ENCODE results near the gene LSM2.
"Not testable (repeated sequence)": the region's sequence is repeated elsewhere in the genome, so short reads cannot be mapped to it uniquely, and the experiment has no call there.

LSM2 gene

DNA sequence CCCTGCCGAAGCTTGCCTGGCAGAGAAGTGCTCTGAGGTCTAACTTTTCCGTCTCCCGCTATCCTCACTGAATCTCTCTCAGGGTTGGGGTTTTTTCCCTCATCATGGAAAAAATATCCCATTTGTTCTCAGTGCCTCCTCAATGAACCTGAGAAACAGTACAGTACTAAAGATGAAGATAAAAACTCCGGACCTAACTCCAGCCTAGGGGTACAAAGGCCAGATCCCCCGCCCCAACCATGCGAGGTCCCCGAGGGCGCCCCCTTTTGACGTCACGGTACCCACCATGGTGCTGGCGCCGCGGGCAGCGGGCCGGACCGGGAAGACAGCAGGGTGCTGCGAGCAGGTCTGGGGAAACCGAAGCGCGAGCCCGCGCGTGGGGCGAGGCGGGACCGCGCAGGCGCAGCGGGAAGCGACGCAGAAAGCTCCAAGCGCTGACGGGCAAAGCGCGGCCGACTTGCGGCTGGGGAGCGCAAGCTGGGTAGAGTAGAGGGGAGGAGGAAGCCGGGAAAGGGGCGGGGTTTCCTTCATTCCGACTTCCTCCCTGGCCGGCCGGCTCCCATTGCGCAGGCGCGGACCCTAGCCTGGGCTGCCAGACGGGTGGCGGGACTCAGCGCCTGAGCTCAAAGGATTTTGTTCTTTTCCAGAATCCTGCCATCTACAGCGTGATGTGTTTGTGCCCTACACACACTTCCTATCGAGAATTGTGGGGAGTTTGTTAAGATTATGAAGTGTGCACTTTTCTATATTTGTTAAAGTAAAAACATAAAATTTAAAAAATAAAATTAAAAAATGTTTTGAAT is at the start of gene LSM2:
Gene LSM2 (minus strand): TSS at position 497 of the 803 bp plus-strand sequence. CDS start 209 bp downstream, at position 288.
- peak; percentile 99 for DNase-seq (ENCODE audit: low read depth, low spot score)

DNA sequence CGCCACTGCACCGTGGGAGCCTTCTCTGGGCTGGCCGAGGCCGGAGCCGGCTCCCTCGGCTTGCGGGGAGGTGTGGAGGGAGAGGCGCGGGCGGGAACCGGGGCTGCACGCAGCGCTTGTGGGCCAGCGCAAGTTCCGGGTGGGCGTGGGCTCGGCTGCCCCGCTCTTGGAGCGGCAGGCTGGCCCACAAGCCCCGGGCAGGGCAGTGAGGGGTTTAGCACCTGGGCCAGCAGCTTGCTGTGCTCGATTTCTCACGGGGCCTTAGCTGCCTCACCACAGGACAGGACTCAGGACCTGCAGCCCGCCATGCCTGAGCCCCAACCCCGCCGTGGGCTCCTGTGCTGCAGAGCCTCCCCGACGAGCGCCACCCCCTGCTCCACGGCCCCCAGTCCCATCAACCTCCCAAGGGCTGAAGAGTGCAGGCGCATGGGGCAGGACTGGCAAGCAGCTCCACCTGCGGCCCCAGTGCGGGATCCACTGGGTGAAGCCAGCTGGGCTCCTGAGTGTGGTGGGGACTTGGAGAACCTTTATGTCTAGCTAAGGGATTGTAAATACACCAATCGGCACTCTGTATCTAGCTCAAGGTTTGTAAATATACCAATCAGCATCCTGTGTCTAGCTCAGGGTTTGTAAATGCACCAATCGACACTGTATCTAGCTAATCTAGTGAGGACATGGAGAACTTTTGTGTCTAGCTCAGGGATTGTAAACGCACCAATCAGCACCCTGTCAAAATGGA is 45.4 kb upstream of the LSM2 start:
- not testable (repeated sequence) for DNase-seq (ENCODE audit: low read depth, low spot score)

DNA sequence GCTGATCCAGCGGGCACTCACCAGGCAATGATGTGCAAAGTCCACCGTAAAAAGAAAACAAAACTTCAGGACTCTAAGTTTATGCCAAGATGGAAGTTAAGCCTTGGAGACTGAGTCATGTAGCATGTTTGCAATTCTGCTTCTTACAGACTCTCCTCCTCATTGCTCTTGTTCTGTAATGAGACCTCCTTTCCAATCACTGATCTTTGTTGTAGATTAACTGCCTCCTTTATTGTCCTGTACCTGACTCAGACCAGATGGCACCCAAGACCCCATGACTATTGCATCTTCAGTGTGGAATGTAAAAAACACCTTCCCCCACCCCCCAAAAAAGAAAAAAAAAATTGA is 44.7 kb upstream of the LSM2 start:
- DNase-seq (ENCODE audit: low read depth, low spot score): peak; percentile 47

DNA sequence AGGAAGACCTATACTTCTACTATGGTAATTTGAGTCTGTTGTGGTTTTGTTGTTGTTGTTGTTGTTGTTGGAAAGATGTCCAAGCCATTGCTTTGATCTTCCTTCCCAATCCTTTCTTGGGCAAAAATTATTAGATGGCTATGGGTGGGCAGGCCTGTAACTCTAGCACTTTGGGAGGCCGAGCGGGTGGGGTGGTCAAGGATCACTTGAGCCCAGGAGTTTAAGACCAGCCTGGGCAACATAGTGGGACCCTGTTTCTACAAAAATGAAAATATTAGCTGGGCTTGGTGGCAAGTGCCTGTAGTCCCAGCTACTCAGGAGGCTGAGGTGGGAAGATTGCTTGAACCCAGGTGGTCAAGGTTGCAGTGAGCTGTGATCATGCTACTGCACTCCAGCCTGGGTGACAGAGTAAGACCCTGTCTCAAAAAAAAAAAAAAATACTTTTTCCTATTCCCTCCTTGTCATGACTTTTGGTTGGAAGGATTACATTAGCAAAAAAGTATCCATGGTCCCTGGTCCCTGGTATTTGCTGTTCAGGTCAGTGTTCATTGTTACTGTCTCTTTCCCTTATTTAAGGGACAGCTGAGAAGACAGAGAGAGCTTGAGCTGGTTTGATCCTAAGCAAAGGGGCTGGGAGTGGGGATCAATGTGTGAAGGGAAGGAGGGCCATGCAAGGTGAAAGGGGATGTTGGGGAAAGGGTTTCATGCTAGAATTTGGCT is 44.2 kb upstream of the LSM2 start:
- DNase-seq (ENCODE audit: low read depth, low spot score): no peak

DNA sequence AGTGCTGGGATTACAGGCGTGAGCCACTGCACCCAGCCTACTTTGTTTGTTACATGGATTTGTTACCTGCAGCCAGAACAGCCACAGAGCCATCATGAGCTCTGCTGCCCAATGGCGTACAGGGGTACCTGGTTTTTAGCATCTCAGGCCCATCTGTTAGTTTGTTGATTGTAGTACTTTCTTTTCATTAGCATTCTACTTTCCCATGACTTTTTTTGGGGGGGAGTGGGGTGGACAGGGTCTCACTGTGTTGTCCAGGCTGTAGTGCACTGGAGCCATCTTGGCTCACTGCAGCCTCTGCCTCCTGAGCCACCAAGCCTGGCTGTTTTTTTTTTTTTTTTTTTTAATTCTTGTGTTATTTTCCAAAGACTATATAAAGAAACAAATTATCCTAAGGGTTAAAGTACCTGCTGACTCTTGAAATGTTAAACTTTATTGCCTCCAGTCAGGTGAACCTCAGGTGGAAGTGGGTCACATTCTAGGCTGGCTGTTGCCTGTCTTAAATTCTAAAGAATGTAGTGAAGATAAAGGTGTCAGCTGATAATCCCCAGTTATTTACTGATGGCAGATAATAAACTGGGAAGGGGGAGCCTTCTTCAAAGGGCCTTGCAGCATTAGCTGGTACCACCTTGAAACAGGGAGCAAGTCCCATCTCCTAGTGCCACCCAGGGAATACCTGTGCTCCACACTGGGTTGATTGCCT is 40.7 kb upstream of the LSM2 start:
- no peak for DNase-seq (ENCODE audit: low read depth, low spot score)

DNA sequence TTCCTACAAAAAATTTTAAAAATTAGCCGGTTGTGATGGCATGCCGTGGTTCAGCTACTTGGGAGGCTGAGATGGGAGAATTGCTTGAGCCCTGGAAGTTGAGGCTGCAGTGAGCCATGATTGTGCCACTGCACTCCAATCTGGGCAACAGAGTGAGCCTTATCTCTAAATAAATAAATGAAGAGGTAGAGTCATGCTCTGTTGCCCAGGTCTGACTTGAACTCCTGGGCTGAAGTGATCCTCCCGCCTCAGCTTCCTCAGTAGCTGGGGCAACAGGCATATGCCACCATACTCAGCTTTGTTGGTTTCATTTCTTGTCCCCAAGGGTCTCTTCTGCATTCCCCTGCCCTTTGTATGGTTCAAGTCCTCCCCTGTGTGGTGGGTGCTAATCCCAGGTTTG is 37.7 kb upstream of the LSM2 start:
- DNase-seq (ENCODE audit: low read depth, low spot score): no peak

DNA sequence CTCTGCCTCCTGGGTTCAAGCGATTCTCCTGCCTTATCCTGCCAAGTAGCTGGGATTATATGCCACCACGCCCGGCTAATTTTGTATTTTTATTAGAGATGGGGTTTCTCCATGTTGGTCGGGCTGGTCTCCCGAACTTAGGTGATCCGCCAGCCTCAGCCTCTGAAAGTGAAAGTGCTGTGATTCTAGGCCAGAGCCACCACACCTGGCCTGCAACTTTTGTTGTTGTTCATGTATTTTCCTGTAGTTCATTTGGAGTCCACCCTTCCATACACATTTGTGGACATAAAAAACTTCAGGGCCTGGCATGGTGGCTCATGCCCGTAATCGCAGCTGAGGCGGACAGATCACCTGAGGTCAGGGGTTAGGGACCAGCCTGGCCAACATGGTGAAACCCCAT is 35.3 kb upstream of the LSM2 start:
- DNase-seq (ENCODE audit: low read depth, low spot score): no peak

DNA sequence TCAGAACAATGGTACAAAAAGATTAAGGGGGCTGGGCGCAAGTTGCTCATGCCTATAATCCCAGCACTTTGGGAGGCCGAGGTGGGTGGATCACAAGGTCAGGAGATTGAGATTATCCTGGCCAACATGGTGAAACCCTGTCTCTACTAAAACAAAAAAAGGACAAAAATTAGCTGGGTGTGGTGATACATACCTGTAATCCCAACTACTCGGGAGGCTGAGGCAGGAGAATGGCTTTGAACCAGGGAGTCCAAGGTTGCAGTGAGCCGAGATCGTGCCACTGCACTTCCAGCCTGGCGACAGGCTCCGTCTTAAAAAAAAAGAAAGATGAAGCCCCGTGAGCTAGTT is 33.0 kb upstream of the LSM2 start:
- not testable (repeated sequence) for DNase-seq (ENCODE audit: low read depth, low spot score)

DNA sequence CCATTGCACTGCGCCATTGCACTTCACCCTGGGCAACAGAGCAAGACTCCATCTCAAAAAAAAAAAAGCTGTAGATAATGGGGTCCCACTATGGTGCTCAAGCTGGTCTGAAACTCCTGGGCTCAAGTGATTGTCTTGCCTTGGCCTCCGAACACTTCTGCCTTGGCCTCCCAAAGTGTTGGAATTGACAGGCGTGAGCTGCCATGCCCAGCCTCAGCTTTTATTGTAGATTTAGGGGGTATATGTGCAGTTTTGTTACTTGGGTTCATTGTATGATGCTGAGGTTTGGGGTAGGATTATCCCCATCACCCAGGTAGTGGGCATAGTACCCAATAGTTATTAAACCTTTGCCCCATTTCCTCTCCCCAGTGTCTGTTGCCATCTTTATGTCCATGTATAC is 32.2 kb upstream of the LSM2 start:
- no peak for DNase-seq (ENCODE audit: low read depth, low spot score)

DNA sequence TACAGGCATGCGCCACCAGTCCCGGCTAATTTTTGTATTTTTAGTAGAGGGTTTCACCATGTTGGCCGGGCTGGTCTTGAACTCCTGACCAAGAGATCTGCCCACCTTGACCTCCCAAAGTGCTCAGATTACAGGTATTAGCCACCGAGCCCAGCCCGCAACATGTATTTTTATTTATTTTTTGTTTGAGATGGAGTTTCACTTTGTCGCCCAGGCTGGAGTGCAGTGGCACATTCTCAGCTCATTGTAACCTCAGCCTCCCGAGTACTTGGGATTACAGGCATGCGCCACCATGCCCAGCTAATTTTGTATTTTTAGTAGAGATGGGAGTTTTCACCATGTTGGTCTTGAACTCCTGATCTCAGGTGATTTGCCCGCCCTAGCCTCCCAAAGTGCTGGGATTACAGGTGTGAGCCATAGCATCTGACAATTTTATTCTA is 31.4 kb upstream of the LSM2 start:
- DNase-seq (ENCODE audit: low read depth, low spot score): not testable (repeated sequence)

DNA sequence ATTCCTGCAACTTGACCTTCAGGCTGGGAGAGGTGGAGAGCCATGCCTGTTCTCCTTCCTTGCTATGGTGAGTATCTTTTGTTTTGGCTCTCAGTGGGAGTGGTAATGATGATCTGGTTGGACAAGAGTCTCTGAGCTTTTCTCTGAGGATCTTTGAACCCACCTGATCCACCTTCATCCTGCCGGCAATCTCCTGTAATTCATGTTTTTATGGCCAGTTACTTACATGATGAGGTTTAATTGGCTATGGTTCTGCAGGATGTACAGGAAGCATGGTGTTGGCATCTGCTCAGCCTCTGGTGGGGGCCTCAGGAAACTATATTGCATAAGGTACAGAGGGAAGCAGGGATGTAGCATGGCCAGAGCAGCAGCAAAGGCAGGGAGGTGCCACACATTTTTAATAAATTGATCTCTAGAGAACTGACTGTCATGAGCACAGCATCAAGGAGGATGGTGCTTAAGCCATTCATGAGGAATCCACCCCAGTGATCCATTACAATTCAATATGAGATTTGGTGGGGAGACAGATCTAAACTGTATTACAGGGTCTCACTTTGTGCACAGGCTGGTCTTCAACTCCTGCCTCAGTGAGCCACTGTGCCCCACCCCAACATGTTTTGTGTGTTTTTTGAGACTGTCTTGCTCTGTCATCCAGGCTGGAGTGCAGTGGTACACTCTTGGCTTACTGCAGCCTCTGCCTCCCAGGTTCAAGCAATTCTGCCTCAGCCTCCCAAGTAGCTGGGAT is 30.8 kb upstream of the LSM2 start:
- no peak for DNase-seq (ENCODE audit: low read depth, low spot score)

DNA sequence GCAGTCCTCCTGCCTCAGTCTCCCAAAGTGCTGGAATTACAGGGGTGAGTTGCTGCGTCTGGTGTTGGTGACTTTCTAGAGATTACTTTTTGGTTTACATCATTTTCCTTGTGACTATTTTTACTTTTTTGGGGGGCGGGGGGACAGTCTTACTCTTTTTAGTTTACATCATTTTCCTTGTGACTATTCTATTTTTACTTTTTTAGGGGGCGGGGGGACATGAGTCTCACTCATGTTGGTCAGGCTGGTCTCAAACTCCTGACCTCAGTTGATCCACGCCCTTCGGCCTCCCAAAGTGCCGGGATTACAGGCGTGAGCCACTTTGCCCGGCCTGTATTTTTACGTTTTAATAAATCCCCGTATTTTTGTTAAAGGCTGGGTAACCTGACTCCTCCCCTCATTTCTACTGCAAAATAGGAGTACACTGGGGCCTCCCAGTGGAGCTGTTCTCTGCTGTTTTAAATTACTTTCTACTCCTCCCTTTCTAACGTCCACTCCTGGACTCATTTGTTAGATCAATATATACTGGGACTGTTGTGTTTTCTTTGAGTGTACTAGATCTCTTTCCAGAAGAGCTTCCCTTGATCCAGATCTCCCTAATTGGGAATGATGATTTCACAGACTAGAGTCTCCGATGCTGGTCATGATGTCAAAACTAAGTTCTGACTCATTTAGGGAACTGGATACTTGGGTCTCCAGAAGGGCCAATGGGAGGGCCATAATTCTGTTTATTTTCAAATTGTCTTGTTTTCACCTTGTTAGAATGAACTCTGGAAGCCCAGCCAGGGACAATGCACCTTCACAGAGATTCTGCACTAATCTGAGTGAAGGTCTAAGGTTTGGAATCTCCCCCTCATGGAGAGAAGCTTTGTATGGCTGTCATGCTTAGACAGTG is 30.0 kb upstream of the LSM2 start:
- peak; percentile 47 for DNase-seq (ENCODE audit: low read depth, low spot score)

DNA sequence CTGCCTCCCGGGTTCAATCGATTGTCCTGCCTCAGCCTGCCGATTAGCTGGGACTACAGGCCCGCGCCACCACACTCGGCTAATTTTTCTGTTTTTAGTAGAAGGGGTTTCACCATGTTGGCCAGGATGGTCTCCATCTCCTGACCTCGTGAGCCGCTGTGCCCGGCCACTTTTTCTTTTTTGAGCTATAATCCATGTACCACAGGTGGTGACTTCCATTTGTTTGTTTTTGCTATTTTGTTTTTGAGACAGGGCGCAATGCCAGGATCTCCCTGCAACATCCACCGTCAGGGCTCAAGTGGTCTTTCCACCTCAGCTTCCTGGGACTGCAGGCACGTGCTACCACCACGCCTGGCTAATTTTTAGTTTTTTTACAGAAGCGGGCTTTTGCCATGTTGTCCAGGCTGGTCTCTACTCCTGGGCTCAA is 29.3 kb upstream of the LSM2 start:
- DNase-seq (ENCODE audit: low read depth, low spot score): peak; percentile 24

DNA sequence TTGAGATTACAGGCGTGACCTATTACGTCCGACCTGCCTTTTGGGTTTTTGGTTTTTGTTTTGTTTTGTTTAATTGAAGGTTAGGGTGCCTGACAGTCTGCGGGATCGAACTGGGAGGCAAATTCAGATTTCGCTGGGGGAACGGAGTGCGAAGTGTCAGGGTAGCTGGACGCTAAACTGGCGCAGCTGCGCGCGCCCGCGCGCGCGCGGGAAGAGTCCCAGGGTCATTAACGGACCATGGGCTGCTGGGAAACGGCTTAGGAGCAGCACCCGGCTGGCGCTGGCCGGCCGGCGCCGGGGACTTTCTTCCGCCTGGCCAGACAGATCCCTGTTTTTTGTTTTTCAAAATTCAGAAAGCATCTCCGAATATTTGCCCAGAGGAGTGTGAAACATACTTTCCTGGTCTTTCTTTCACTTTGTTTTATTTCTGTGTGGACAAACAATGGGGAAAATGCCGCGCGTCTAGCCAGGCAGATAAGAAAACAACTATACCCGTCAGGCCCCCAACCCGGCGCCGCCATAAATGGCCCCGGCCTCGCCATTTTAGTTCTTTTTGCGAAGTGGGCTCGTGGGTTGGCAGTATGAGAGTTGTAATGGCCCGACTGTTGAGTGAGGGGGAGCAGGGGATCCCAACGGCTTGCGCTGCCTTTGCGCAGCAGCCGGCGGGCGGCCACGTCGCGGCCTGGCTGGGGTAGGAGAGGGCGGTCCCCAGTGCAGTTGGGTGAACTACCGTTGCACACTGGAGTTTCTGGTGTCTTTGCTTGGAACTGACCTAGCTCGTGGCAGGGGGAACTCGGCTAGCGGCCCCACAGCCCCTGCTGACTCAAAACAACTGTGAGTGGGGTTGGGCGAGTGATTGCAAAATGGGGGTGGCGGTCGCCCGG is 27.8 kb upstream of the LSM2 start:
- DNase-seq (ENCODE audit: low read depth, low spot score): peak; percentile 93

DNA sequence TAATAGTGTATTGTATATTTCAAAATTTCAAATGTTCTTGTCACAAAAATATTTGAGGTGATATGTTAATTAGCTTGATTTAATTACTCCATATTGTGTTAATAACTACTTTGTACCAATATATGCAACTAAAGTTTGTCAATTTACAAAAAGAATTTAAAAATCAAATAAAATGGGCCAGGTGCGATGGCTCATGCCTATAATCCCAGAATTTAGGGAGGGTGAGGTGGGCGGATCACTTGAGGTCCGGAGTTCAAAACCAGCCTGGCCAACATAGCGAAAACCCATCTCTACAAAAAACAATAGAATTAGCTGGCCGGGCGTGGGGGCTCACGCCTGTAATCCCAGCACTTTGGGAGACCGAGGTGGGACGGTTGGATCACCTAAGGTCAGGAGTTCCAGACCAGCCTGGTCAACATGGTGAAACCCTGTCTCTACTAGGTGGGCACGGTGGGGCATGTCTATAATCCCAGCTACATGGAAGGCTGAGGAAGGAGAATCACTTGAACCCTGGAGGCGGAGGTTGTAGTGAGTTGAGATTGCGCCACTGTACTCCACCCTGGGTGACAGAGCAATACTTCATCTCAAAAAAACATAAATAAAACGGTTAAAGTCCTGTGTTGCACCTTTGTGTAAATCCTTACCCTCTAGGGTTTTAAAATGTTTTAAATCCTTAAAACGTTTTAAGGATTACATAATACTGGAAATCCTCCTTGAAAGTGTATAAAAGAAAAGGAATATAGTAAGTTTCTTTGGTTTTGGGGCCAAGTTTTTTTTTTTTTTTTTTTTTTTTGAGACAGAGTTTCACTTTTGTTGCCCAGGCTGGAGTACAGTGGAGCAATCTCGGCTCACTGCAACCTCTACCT is 24.8 kb upstream of the LSM2 start:
- no peak for DNase-seq (ENCODE audit: low read depth, low spot score)

DNA sequence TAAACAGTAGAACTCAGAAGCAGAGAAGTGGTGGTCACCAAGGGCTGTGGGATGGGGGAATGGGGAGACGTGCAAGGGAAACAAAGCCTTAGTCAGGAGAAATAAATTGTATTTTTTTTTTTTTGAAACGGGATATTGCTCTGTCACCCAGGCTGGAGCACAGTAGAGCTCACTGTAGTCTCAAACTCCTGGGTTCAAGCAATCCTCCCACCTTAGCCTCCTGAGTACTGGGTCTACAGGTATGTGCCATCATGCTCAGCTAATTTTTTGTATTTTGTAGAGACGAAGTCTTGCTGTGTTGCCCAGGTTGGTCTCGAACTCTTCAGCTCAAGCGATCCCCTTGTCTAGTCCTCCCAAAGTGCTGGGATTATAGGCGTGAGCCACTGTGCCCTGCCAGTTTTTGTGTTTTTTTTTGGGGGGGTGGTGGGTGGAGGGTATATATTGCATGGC is 24.1 kb upstream of the LSM2 start:
- no peak for DNase-seq (ENCODE audit: low read depth, low spot score)

DNA sequence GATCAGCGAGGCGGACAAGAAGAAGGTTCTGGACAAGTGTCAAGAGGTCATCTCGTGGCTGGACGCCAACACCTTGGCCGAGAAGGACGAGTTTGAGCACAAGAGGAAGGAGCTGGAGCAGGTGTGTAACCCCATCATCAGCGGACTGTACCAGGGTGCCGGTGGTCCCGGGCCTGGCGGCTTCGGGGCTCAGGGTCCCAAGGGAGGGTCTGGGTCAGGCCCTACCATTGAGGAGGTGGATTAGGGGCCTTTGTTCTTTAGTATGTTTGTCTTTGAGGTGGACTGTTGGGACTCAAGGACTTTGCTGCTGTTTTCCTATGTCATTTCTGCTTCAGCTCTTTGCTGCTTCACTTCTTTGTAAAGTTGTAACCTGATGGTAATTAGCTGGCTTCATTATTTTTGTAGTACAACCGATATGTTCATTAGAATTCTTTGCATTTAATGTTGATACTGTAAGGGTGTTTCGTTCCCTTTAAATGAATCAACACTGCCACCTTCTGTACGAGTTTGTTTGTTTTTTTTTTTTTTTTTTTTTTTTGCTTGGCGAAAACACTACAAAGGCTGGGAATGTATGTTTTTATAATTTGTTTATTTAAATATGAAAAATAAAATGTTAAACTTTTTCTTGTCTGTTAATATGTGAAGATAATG is 23.0 kb upstream of the LSM2 start:
- DNase-seq (ENCODE audit: low read depth, low spot score): peak; percentile 56

Measured in astrocyte of the hippocampus (primary cell).